Activated CD4-positive, alpha-beta T cell treated with anti-CD3 and anti-CD28 coated beads for 24 hours (primary cell): ENCODE results near the gene CFAP92.

ENCODE experiments used
- DNase-seq, 2 donors: peaks; one replicate each; pipeline ENCODE4 v3.0.0-alpha.2; 2020; ENCODE audit warnings: low read depth in 2 of 2

CFAP92 gene

DNA sequence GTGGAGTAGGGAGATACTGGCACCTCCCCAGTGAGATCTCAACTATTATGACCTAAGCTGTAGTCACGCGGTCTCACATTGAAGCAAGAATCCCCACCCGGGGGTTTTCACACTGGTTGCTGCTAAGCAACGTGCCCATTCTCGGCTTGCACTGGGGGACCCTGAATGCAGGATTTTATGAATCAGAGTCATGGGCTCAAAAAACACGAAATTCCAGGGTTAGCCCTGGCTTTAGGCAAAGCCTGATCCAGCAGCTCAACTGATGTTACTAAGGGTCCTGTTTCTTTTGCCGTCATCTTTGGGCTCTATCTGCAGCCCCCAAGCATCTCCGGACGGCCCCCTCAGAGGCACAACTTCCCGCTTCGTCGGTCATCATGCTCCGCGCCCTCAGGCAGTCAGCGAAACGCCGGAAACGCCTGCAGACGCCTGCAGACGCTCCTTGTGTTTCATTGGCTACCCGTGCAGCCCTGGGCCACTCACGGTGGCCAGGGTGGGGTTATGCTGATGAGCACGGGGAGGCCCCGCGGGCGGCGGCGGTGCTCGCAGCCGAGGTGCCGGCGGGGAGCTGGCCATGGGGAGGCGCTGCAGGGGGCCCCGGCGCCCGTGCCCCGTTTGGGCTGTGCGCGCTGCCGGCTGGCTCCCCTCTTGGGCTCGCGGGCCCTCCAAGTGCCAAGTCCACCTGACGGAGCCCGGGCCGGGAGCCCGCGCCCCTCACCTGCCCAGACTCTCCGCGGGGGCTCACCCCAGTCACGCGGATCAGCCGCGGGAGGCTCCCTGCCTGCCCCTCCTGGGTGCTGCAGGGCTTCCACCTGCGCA, 33.1 kb upstream of the CFAP92 start:
- peak; percentile 78 to 80 for DNase-seq

GRCh38 chr3:129025691-129026435, 32.0 kb upstream of the CFAP92 start:
- DNase-seq = no peak

DNA sequence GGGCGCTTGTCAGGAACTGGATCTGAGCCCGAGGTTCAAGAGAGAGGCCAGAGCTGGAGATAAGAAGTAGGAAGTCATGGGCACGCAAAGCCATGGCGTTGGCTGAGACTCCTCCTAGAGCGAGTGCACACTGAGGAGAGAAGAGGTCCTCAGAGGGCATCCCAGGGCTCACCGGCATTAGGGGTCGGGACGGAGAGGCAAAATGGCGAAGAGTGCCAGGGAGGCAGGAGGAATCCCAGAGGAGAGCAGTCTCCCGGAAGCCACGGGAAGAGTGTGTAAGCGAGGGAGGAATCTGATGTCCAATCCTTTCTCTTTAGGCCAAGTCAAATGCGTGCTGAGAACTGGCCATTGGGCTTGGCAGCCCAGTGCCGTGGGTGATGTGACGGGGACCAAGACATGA, 31.2 kb upstream of the CFAP92 start:
- DNase-seq = no peak

DNA sequence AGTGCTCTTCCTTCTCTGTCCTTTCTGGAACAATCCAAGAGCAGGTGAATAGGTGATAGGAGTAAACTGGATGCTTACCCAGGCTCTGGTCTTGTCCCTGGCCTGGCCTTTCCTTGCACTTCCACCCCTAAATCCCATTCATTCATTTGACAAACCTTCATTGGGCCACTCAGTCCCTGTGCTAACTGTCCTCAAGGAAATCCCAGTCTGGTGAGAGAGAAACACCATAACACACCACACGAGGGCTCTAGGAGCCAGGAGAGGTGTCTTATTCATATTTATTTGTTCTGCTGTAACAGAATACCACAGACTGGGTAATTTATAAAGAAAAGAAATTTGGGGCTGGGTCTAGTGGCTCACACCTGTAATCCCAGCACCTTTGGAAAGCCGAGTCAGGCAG, 30.0 kb upstream of the CFAP92 start:
- no peak for DNase-seq

DNA sequence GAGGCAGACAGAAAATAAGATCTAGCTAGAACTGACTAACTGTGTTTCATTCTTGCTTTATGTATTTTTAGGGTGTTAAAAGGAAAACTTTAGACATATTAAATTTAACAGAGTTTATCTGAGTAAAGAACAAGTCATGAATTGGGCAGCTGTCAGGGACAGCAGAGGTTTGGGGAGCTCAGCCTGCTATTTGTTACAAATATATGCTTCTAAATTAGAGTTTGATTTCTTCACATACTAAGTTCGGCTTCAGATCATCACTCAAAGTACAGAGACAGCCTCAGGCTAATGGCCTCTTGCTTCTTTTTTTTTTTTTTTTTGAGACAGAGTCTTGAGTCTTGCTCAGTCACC, 29.1 kb upstream of the CFAP92 start:
- DNase-seq = no peak

- DNase-seq = no peak
These were observed 28.5 kb upstream of the CFAP92 start for GRCh38 chr3:129022114-129023007.

DNA sequence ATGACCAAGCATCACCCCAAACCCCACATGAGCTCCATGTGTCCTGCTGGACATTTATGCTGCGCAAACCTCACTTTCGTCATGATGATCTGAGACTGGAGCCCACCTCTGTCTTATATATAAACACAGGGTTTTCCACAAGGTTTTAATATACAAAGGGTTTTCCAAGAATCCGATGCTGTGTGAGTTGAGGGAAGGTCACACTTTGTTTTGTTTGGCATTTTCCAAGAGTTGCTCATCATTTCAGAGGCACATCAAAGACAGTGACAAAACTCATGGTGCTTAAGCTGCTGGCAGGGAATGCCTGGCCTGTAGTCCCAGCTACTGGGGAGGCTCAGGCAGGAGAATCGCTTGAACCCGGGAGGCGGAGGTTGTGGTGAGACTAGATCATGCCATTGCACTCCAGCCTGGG, 27.3 kb upstream of the CFAP92 start:
- no peak for DNase-seq

GRCh38 chr3:129020691-129021090, 26.8 kb upstream of the CFAP92 start:
- no peak for DNase-seq

- no peak for DNase-seq
These were observed 25.4 kb upstream of the CFAP92 start for GRCh38 chr3:129019266-129019665.

DNA sequence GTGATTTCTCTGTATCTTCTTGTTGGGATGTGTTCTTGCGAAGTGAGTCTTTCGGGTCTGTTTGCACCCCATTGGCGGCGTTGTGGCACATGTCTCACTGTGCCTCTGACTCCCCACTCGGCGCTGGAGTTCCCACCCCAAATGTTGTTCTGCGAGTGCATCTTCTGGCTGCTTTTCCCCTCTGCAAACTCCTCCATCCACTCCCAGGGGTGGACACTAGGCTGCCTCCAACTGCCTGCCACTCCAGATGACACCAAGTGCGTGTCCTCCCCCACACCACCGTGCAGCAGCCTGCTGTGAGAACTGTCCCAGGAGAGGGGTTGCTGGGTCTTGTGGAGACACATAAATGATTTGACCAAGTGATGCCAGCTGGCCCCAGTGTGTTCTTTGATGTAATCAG, 24.9 kb upstream of the CFAP92 start:
- no peak for DNase-seq

DNA sequence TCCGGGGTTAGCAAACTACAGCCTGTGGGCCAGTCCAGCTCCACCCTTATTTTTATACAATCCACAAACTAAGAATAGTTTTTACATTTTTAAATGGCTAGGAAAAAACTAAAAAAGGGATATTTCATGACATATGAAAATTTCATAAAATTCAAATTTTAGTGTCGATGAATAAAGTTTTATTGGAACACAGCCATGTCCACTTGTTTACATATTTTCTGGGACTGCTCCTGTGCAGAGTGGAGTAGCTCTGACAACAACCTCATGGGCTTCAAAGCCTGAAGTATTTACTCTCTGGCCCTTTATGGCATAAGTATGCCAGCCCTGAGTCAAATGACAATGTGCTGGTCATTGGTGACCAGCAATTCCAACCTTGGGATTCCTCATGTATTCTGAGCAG, 24.4 kb upstream of the CFAP92 start:
- DNase-seq = no peak

- no peak for DNase-seq
These were observed 23.6 kb upstream of the CFAP92 start for GRCh38 chr3:129017484-129017899.

DNA sequence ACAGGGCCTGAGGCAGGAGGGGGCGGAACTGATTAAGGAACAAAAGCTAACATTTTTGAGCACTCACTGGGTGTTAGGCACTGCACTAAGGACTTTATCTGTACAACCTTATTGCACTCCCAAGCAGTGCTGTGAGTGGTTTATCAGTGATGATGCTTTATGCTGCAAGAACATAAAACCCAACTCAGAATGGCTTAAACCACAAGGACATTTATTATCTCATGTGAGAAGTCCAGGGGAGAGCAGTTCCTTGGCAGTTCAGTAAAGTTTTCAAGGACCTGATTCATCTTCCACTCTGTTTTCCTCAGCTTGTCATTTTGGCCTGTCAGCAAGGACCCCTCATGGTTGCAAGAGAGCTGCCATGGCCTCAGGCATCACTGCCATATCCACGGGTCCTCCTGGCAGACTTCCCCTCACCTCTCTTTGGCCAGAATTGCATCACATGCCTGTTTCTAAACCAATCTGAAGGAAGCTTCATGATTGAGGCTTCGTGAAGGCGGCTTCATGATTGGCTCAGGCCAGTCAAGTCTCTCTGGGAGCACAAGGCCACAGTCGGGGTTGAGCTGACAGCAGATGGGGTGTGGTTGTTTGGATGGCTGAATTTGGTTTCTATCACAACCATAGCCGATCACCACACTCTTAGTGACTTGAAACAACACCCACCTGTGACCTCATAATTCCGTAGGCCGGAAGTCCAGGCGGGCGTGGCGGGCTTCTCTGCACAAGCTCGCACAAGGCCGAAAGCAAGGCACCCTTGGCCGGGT, 23.0 kb upstream of the CFAP92 start:
- DNase-seq = no peak

- no peak for DNase-seq
These were observed 22.5 kb upstream of the CFAP92 start for GRCh38 chr3:129016356-129016719.

- DNase-seq = no peak
These were observed 21.7 kb upstream of the CFAP92 start for GRCh38 chr3:129015388-129016105.

- no peak for DNase-seq
These were observed 21.0 kb upstream of the CFAP92 start for GRCh38 chr3:129014793-129015345.

- no peak for DNase-seq
These were observed 20.3 kb upstream of the CFAP92 start for GRCh38 chr3:129014148-129014547.

GRCh38 chr3:129013491-129013891, 19.6 kb upstream of the CFAP92 start:
- no peak for DNase-seq

- no peak for DNase-seq
These were observed 16.6 kb upstream of the CFAP92 start for GRCh38 chr3:129010310-129010956.

- DNase-seq = no peak
These were observed 15.4 kb upstream of the CFAP92 start for GRCh38 chr3:129009266-129009665.
